GM12891 (cell line): ENCODE data around the gene ABCA8.

ENCODE experiments used
- PAX5 ChIP-seq: IDR thresholded peaks from 2 replicates; pipeline ENCODE4 v1.6.1; 2011; ENCODE audit warnings: low read length, moderate library complexity, mild to moderate bottlenecking; ENCODE audit not compliant: insufficient read depth, severe bottlenecking
- POLR2A ChIP-seq: IDR thresholded peaks from 2 replicates; pipeline ENCODE4 v1.6.1; 2011; ENCODE audit warnings: low read depth, low read length, control low read depth
- POLR2AphosphoS5 ChIP-seq: IDR thresholded peaks from 2 replicates; pipeline ENCODE4 v1.6.1; 2011; ENCODE audit warnings: low read depth, low read length, control low read depth
- SPI1 ChIP-seq: IDR thresholded peaks from 2 replicates; pipeline ENCODE4 v1.6.1; 2011; ENCODE audit warnings: low read depth, low read length, control low read depth
- TAF1 ChIP-seq: IDR thresholded peaks from 2 replicates; pipeline ENCODE4 v1.6.1; 2011; ENCODE audit warnings: low read depth, low read length, control low read depth

DNA sequence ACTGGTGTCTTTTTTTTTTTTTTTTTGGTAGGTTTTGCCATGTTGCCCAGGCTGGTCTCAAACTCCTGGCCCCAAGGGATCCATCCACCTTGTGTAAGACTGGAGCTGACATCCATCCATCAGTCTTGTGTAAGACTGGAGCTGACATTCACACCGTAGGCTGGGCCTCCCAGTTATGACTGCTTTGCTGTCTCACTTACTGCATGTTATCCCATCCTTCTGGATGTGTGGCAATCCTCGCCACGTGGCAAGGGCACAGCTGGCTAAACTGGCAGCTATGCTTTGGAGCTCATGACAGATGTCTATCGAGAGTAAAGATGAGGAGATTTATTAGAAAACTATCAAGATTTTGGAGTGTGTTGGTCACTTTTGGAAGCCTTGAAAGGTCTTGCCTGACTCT lies 115.1 kb downstream of the ABCA8 start:
- TF ChIP-seq POLR2A (no peak), POLR2AphosphoS5 (no peak), SPI1 (no peak), TAF1 (no peak), PAX5 (no peak)
